Spleen (tissue), 7 donors: ENCODE data around the gene LOXL3.

Source experiments
- CTCF ChIP-seq, 11 experiments: fragments of 200-600 bp in 7 of 11; fragments of 450-650 bp in 4 of 11; sonication (generic) in 4 of 11; IDR thresholded peaks in 8 of 11; conservative IDR thresholded peaks in 3 of 11; 1 replicate in 7 of 11; 2 replicates in 4 of 11; pipeline versions ENCODE4 v1.4.0 to v1.8.0; 2016 to 2021; ENCODE audit warnings: antibody characterized with exemption in 11 of 11, inconsistent platforms in 4 of 11, mild to moderate bottlenecking in 1 of 11
- POLR2A ChIP-seq, 3 donors: fragments of 450-650 bp; IDR thresholded peaks; one replicate each; pipeline ENCODE4 v1.5.1; 2017; ENCODE audit warnings: antibody characterized with exemption in 3 of 3, mild to moderate bottlenecking in 1 of 3
- donor health status: DM: no; HTN: no; CAD: no; lungs with moderate emphysema.
- donor health status: DM: no; HTN: no; CAD: no.
- donor health status: DM: no; HTN: no; CAD: no.

- no peak for TF ChIP-seq POLR2A (IDR thresholded peaks at IDR 0.05)
- no peak for TF ChIP-seq CTCF (IDR thresholded peaks at IDR 0.05 in 8 of 11, conservative IDR thresholded peaks at IDR 0.05 in 3 of 11)
Observed at GRCh38 chr2:74576863-74577229, 23.1 kb upstream of the LOXL3 start.
